GM13977 (cell line): ENCODE measurements around the gene SLC2A6.

Source experiments
- DNase-seq: peaks from one replicate; pipeline ENCODE4 v3.0.0; 2012; ENCODE audit warnings: low spot score
- CTCF ChIP-seq: IDR thresholded peaks from 2 replicates; pipeline ENCODE4 v1.5.1; 2012; ENCODE audit warnings: mild to moderate bottlenecking, control low read depth; ENCODE audit not compliant: insufficient read depth; ENCODE audit errors: extremely low read depth, missing control alignments
- in situ Hi-C: fragments of 300-500 bp; cut with MboI; formaldehyde crosslinking; loops from one replicate; pipeline ENCODE4 v1.12.0; 2022; ENCODE audit warnings: low sequenced_read_pairs, low pct_unique_long_range_greater_than_20kb, mixed read lengths, inconsistent platforms; ENCODE audit not compliant: unreplicated experiment

Gene SLC2A6

DNA sequence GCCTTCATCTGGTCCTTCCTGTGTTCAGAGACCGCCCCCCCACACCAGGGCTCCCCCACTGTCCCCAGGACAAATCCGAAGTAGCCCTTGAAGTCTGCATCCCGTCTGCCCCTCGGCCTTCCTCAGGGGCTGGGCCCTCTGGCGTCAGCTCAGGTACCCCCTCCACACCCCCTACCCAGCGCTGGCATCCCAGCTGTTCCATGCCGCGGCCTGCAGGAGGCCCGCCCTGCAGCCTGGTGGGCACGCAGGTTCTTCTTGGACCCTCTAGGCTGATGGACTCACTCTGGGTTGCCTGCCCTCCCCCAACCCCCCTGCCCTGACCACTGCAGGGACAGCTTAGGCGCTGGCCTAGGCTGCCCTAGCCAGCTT, 6.6 kb downstream of the SLC2A6 start:
- DNase-seq = no peak
- TF ChIP-seq CTCF = no peak
- in situ Hi-C loops = no loop called here

DNA sequence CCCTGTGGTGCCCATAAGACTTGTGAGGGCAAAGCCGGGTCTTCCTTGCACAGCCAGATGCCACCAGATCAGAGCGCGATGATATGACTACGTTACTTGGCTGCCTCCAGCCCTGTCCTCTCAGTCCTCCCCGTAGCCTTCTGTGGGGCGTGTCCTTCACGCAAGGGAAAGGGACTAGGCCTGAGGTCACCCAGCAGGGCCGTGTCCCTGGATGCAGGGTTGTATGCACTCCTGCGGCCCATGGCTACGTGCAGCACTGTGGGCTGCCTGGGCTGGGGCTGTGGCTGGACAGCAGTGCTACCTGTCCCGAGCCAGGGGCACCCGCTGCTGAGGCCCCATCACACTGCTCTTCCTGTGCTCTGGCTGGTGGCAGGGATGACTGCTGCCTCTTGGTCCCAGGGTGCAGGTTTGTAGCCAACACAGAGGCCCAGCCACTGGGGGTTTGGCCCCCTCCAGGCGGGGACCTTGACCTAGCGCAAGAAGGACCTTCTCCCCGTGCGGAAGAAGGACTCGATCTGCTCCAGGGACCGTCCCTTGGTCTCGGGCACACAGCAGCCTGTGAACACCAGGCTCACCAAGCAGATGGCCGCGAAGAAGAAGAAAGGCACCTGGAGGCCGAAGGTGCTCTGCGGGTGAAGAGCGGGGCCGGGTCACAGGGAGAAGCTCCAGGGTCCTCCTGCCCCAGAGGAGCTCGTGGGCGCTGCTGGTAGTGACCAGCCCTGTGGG, 7.2 kb downstream of the SLC2A6 start:
- no peak for TF ChIP-seq CTCF
- in situ Hi-C loops = no loop called here
- DNase-seq = no peak

- no peak for TF ChIP-seq CTCF
- in situ Hi-C loops = no loop called here
- DNase-seq = no peak
Observed at GRCh38 chr9:133470988-133471387, 7.9 kb downstream of the SLC2A6 start.

GRCh38 chr9:133470427-133470924, 8.4 kb downstream of the SLC2A6 start:
- no peak for TF ChIP-seq CTCF
- no peak for DNase-seq
- in situ Hi-C loops = no loop called here

DNA sequence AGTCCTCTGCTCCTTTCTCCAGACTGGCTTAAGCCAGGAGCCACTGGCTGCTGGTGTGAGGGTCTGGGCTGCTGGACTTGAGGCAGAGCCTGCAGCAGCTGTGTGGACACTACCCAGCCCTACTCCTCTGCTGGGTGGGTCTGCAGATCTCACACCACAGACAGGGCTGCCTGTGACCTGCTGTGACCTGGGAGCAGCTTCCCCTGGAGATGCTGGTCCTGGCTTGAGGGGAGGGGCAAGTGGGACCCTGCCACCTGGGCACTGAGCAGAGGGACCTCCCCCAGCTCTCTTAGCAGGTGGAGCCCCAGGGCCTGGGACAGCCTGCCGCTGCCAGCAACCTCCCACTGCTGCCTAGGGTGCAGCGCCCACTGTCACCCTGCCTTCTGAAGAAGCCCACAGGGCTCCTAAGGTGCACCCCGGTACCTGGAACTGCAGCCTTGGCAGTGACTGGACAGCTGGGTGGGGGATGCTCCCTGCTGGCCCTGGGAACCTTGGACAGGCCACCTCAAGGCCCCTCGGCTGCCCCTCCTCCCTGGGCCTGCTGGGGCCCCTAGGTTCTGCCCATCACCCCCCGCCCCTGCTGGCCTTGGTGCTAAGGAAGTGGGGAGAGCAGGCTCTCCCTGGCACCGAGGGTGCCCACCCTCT, 10.0 kb downstream of the SLC2A6 start:
- DNase-seq = no peak
- in situ Hi-C loops = no loop called here
- no peak for TF ChIP-seq CTCF

- DNase-seq = no peak
- TF ChIP-seq CTCF = no peak
- in situ Hi-C loops = no loop called here
Observed at GRCh38 chr9:133468374-133468773, 10.5 kb downstream of the SLC2A6 start.
